Stomach smooth muscle (tissue), 2 donors: ENCODE measurements around the gene RUFY1.
"Not testable (repeated sequence)": the region's sequence is repeated elsewhere in the genome, so short reads cannot be mapped to it uniquely, and the experiment has no call there.

Experiments
- H3K27ac ChIP-seq: one replicate; pipeline ENCODE4 v1.7.0; 2013; ENCODE audit warnings: mild to moderate bottlenecking, low read length, inconsistent platforms
- H3K27me3 ChIP-seq, 2 donors: one replicate each; pipeline ENCODE4 v1.7.0; 2013; ENCODE audit warnings: low read length in 2 of 2; ENCODE audit not compliant: insufficient read depth in 2 of 2, control insufficient read depth in 1 of 2
- H3K36me3 ChIP-seq, 2 donors: one replicate each; pipeline ENCODE4 v1.7.0; 2013; ENCODE audit warnings: low read length in 2 of 2; ENCODE audit not compliant: control insufficient read depth in 2 of 2, insufficient read depth in 2 of 2
- H3K4me1 ChIP-seq: one replicate; pipeline ENCODE4 v1.7.0; 2013; ENCODE audit warnings: low read length; ENCODE audit not compliant: control insufficient read depth, insufficient read depth
- H3K4me3 ChIP-seq, 2 donors: one replicate each; pipeline ENCODE4 v1.7.0; 2013; ENCODE audit warnings: low read length in 2 of 2
- H3K9ac ChIP-seq, 2 donors: one replicate each; pipeline ENCODE4 v1.7.0; 2013; ENCODE audit warnings: low read length in 2 of 2, mild to moderate bottlenecking in 1 of 2
- H3K9me3 ChIP-seq, 2 donors: one replicate each; pipeline ENCODE4 v1.7.0; 2013; ENCODE audit warnings: low read length in 2 of 2; ENCODE audit not compliant: control insufficient read depth in 2 of 2
- donor health status: healthy.
- donor health status: Pancreatic carcinoma.

RUFY1 gene, protein sequence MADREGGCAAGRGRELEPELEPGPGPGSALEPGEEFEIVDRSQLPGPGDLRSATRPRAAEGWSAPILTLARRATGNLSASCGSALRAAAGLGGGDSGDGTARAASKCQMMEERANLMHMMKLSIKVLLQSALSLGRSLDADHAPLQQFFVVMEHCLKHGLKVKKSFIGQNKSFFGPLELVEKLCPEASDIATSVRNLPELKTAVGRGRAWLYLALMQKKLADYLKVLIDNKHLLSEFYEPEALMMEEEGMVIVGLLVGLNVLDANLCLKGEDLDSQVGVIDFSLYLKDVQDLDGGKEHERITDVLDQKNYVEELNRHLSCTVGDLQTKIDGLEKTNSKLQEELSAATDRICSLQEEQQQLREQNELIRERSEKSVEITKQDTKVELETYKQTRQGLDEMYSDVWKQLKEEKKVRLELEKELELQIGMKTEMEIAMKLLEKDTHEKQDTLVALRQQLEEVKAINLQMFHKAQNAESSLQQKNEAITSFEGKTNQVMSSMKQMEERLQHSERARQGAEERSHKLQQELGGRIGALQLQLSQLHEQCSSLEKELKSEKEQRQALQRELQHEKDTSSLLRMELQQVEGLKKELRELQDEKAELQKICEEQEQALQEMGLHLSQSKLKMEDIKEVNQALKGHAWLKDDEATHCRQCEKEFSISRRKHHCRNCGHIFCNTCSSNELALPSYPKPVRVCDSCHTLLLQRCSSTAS

DNA sequence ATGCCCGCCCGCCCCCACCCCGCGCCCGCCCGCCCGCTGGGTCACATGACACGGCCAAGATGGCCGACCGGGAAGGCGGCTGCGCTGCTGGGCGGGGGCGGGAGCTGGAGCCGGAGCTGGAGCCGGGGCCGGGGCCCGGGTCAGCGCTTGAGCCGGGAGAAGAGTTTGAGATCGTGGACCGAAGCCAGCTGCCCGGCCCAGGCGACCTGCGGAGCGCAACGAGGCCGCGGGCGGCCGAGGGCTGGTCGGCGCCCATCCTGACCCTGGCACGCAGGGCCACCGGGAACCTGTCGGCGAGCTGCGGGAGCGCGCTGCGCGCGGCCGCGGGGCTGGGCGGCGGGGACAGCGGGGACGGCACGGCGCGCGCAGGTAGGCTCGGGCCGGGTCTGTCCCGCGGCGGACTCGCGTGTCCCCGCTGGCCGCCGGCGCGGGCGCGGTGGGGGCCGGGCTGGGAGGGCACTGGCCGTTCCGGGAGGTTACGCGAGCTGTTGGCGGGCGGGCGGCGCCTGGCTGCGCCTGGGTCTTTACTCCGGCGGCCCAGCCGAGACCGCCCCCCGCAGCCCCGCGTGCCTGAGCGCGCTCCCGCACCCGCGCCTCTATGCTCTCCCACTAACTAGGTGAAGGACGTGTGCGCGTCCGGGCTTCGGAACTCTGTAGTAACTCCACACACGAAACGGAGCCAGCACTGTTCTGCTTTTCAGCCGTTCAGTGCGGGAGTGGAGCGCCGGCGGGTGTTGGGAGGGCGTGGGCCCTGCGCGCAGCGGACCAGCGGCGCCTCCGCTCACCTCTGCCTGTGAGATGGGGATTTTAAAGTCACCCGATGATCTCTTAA lies at the start of gene RUFY1:
Gene RUFY1, plus strand, starts transcription at position 44 of the 832 bp plus-strand sequence. Its CDS starts 16 bp downstream, at position 60.
- Histone ChIP-seq H3K36me3 (no peaks in the 10 kb centered on the region), H3K27me3 (no peaks in the 10 kb centered on the region), H3K4me1 (peaks cover 11% of the 10 kb centered on the region), H3K27ac (peak within 1 kb of the TSS; percentile 83), H3K9ac (peak within 1 kb of the TSS; percentile 84 to 90), H3K4me3 (peak within 1 kb of the TSS; percentile 91), H3K9me3 (no peaks in the 10 kb centered on the region)

DNA sequence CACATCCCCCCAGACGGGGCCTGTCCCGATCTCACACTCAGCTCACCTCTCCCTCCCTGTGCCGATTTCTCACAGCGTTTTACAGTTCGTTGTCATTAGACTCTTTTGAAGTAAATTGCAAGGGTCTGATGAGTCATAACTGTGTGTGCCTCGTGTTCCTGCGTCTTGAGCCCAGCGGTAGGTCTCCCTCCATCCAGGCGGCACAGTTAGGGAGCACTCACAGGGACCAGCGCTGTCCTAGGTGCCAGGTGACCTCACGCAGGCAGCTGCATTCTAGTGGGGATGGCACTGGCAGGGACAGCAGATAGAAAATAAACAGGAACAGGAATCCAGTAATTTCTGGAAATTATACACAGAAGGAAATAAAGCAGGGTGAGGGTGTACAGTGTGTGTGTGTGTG lies 48.4 kb upstream of the RUFY1 start:
- not testable (repeated sequence) for H3K27ac ChIP-seq, H3K9ac ChIP-seq, H3K36me3 ChIP-seq, H3K4me3 ChIP-seq, H3K4me1 ChIP-seq, H3K9me3 ChIP-seq, H3K27me3 ChIP-seq

DNA sequence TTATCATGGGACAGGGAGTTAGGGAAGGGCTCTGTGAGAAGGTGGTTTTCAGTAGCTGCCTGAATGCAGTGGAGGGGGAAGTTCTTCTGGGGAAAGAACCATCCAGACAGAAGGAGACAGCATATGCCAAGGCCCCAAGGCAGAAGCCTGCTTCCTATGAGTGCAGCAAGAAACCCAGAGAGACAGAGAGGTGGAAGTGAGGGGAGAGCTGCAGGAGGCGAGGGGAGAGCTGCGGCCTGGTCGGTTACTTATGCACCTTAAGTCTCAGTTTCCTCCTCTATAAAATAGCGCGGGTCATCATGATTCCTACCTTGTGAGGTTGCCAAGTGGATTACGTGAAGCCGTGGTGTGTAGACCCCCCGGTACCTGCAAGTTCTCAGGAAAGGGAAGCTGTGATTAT lies 47.9 kb upstream of the RUFY1 start:
- H3K4me1 ChIP-seq, H3K4me3 ChIP-seq, H3K36me3 ChIP-seq, H3K9me3 ChIP-seq, H3K27ac ChIP-seq, H3K27me3 ChIP-seq, H3K9ac ChIP-seq: not testable (repeated sequence)

DNA sequence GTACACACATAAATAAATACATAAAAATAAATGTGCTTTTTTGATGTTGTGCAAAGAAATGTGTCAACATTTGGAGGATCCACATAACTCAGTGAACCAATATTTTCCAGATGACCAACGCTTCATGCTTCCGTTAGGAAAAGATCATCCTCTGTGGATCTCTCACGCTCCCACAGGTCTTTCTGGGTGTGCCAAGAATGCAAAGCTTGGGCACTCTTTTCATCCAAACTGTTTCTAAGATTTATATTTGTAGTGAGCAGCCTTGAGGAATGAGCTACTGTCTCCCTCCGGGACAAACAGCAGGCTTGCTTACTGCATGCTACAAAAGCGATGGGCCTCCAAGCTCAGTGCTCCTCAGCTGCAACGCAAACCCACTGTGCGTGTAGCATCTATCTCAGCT lies 46.2 kb upstream of the RUFY1 start:
- no peaks in the 10 kb centered on the region for H3K36me3 ChIP-seq
- H3K9ac ChIP-seq, result no peak overlapping the region
- H3K27me3 ChIP-seq, result no peaks in the 10 kb centered on the region
- no peaks in the 10 kb centered on the region for H3K4me1 ChIP-seq
- no peak overlapping the region for H3K27ac ChIP-seq
- no peak overlapping the region for H3K4me3 ChIP-seq
- H3K9me3 ChIP-seq, result no peaks in the 10 kb centered on the region

DNA sequence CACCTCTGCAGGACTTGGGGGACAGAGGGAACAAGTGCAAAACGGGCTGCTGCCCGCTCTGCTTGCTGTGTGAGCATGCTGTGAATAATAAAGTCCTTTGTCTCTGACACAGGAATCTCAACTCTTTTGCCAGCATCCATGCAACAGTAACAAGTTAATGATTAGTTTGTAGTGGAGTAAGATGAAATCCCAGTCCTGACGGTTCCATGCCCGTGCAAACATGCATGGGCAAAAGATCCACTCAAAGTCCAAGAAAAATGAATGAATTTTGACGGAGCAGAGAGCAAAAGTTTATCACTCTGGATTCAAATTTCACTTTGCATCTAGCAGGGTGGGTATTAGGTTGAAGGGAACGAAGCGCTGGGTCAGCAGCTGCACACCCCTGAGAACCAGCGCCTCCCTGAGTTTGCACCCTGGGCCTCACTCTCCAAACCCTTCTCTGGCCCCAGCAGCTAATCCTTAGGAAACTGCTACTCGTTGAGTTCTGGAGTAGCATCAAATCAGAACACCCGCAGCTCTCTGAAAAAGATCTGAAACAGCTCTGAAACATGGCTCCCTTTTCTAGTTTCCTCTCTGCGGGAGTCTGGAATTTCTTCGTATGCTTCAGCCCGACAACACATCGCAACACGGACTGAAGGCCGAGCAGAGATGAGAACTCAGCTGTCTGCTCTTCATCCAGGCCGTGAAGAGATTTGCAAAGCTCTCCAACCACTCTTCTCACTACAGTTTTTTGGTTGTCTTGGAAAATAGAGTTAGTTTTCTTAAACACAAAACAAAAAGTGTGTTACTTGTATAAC lies 45.6 kb upstream of the RUFY1 start:
- Histone ChIP-seq H3K4me3 (no peak overlapping the region), H3K9ac (no peak overlapping the region), H3K4me1 (no peaks in the 10 kb centered on the region), H3K27me3 (no peaks in the 10 kb centered on the region), H3K36me3 (no peaks in the 10 kb centered on the region), H3K9me3 (no peaks in the 10 kb centered on the region), H3K27ac (no peak overlapping the region)

DNA sequence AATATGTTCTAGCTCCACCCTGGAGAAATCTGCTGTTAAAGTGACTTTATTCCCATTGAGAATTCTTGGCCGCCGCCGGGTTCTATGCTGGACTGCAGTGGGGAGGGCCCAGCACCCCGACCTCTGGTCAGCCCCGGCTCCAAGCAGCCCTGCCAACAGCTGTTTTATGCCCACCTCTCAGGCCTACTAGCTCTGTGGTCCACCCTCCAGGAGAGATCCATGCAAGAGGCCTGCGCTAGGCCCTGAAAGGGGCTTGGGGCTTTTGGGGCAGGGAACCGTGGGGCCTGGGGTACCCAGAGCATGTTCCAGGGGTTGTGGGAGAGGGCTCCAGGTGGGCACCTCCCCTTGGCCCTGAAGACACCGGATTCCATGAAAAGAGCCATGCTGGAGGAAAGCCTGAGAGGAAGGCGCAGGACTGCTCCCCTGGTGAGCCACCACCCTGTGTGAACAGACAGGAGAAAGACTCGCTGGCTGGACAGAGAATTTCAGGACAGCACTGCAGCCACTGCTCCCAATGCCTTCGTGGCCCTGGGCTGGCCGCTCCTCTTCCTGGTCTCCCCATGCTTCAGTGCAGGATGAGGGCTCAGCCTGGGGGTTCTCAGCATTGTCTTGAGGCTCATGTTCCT lies 44.6 kb upstream of the RUFY1 start:
- Histone ChIP-seq H3K27me3 (no peaks in the 10 kb centered on the region), H3K36me3 (no peaks in the 10 kb centered on the region), H3K9ac (no peak overlapping the region), H3K4me3 (no peak overlapping the region), H3K4me1 (no peaks in the 10 kb centered on the region), H3K27ac (no peak overlapping the region), H3K9me3 (no peaks in the 10 kb centered on the region)

DNA sequence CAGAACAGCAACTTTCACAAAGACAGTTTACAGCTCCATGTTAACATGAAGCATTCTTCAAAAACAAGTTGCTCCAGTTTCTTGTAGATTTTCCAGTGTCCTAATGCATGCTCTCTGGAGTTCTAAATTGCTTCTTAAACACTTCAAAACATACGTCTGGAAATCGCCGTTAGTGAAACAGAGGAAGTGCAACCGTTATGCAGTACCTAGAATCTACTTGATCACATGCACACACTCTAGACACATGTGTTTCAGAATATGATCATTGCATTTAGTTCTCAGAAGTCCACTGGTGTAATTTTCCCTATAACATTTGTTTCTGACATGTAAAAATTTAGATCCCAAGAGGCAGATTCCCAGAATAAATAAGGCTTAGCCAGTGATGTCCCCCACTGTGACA lies 41.1 kb upstream of the RUFY1 start:
- Histone ChIP-seq H3K9ac (no peak overlapping the region), H3K36me3 (no peaks in the 10 kb centered on the region), H3K4me1 (no peaks in the 10 kb centered on the region), H3K4me3 (no peak overlapping the region), H3K9me3 (no peaks in the 10 kb centered on the region), H3K27ac (no peak overlapping the region), H3K27me3 (no peaks in the 10 kb centered on the region)

DNA sequence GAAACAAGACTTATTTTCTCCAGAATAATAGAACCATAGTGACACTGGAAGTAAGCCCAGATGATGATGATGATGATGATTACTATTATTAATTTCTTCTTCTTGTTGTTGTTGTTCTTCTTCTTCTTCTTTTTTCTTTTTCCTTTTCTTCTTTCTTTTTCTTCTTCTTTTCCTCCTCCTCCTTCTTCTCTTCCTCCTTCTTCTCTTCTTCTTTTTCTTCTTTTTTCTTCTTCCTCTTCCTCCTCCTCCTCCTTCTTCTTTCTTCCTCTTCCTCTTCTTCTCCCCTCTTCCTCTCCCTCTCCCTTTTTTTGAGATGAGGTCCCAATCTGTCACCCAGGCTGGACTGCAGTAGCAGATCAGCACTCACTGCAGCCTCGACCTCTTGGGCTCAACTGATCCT lies 40.5 kb upstream of the RUFY1 start:
- H3K9me3 ChIP-seq, result no peaks in the 10 kb centered on the region
- H3K4me3 ChIP-seq, result no peak overlapping the region
- no peaks in the 10 kb centered on the region for H3K27me3 ChIP-seq
- no peak overlapping the region for H3K27ac ChIP-seq
- no peaks in the 10 kb centered on the region for H3K36me3 ChIP-seq
- H3K9ac ChIP-seq, result no peak overlapping the region
- H3K4me1 ChIP-seq, result no peaks in the 10 kb centered on the region

DNA sequence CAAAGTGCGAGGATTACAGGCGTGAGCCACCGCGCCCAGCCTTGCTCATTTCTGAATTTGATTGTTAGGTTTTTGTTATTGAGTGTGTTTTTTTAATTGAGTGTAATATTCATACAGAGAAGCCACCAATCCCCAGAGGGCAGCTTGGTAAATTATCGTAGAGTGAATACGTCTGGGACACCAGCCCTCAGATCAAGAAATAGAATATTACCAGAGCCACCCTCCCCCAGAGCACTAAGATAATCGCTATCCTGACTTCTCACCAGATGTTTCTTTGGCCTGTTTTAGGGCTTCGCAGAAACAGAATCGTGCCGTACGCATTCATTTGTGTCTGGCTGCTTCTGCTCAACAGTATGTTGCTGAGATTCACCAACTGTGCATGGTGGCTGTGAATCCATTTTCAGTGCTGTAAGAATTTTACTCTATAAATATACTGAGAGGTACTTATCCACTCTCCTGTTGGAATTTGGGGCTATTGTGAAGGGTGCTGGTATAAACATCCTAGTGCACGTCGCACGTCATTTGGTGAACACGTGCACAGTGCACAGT lies 37.8 kb upstream of the RUFY1 start:
- no peak overlapping the region for H3K9ac ChIP-seq
- no peaks in the 10 kb centered on the region for H3K9me3 ChIP-seq
- no peak overlapping the region for H3K27ac ChIP-seq
- H3K4me1 ChIP-seq, result no peaks in the 10 kb centered on the region
- H3K27me3 ChIP-seq, result peaks cover 4 to 5% of the 10 kb centered on the region in 2 donors
- no peak overlapping the region for H3K4me3 ChIP-seq
- H3K36me3 ChIP-seq, result no peaks in the 10 kb centered on the region

DNA sequence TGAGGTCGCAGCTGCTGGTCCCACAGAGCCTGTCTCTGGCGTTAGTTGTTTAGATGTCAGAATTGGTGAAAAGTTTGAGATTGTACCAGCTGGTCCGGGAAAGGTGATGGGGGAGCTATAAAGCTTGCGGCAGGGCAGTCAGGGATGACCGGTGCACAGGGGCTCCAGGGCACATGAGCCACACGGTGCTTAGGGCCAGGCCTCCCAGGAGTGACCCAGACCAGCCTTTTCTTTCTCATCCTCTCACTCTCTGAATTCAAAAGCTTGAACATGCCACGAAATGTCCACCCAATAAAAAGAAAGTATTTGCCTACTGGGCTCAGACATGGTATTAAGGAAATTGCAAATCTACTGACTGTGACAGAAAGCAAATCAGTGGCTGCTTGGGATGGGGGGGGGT lies 34.9 kb upstream of the RUFY1 start:
- H3K36me3 ChIP-seq, H3K9me3 ChIP-seq, H3K27ac ChIP-seq, H3K4me1 ChIP-seq, H3K27me3 ChIP-seq, H3K9ac ChIP-seq, H3K4me3 ChIP-seq: not testable (repeated sequence)
